DND-41 (cell line): Measurements from ENCODE around the gene UVSSA.
"Not testable (repeated sequence)": the region's sequence is repeated elsewhere in the genome, so short reads cannot be mapped to it uniquely, and the experiment has no call there.

ENCODE experiments used
- ATAC-seq: fragments of 200-7000 bp; cut with Tn5 transposase; 3 replicates; pipeline ENCODE4 v1.9.1; 2021; ENCODE audit warnings: low read depth; ENCODE audit not compliant: insufficient read depth
- DNase-seq: peaks from one replicate; pipeline ENCODE4 v3.0.0-alpha.2; 2020
- H2AFZ ChIP-seq: 2 replicates; pipeline ENCODE4 v1.6.0; 2012; ENCODE audit warnings: low read depth, low read length
- H3K27ac ChIP-seq: 2 replicates; pipeline ENCODE4 v1.5.1; 2012; ENCODE audit warnings: low read length, inconsistent platforms
- H3K27me3 ChIP-seq: fragments of 200-600 bp; sonication (generic); 2 replicates; pipeline ENCODE4 v1.6.0; 2012; ENCODE audit warnings: low read length, mild to moderate bottlenecking, inconsistent platforms; ENCODE audit not compliant: insufficient read depth, poor library complexity
- H3K36me3 ChIP-seq: 2 replicates; pipeline ENCODE4 v1.5.1; 2012; ENCODE audit warnings: low read length, inconsistent platforms; ENCODE audit not compliant: insufficient read depth
- H3K4me1 ChIP-seq: 2 replicates; pipeline ENCODE4 v1.5.1; 2012; ENCODE audit warnings: mild to moderate bottlenecking, low read length; ENCODE audit not compliant: insufficient read depth
- H3K4me2 ChIP-seq: 2 replicates; pipeline ENCODE4 v1.6.0; 2012; ENCODE audit warnings: mild to moderate bottlenecking, moderate library complexity, low read length, inconsistent platforms; ENCODE audit not compliant: insufficient read depth
- H3K4me3 ChIP-seq, 2 experiments: fragments of 200-600 bp in 1 of 2; shearing (Covaris generic) in 1 of 2; 2 replicates each; pipeline ENCODE4 v1.5.1; 2012 to 2016; ENCODE audit warnings: inconsistent platforms in 2 of 2, low read length in 2 of 2, mild to moderate bottlenecking in 2 of 2, low read depth in 1 of 2, moderate library complexity in 1 of 2
- H3K79me2 ChIP-seq: 2 replicates; pipeline ENCODE4 v1.6.0; 2012; ENCODE audit warnings: low read length, inconsistent platforms; ENCODE audit not compliant: insufficient read depth
- H3K9ac ChIP-seq: 2 replicates; pipeline ENCODE4 v1.6.0; 2012; ENCODE audit warnings: low read depth, mild to moderate bottlenecking, inconsistent platforms, low read length, moderate library complexity
- H3K9me3 ChIP-seq: 2 replicates; pipeline ENCODE4 v1.5.1; 2012; ENCODE audit warnings: low read length, moderate library complexity, mild to moderate bottlenecking, inconsistent platforms; ENCODE audit not compliant: insufficient read depth, severe bottlenecking
- H4K20me1 ChIP-seq: 2 replicates; pipeline ENCODE4 v1.6.0; 2012; ENCODE audit warnings: low read length; ENCODE audit not compliant: insufficient read depth
- CTCF ChIP-seq: IDR thresholded peaks from 2 replicates; pipeline ENCODE4 v1.5.1; 2012; ENCODE audit warnings: borderline replicate concordance, low read length, moderate library complexity, mild to moderate bottlenecking; ENCODE audit not compliant: poor library complexity, severe bottlenecking; ENCODE audit errors: extremely low read depth
- EZH2 ChIP-seq: IDR thresholded peaks from 3 replicates; pipeline ENCODE4 v1.6.1; 2012; ENCODE audit warnings: borderline replicate concordance, low read depth, mild to moderate bottlenecking, moderate library complexity, low read length, inconsistent platforms; ENCODE audit not compliant: severe bottlenecking

The UVSSA gene

DNA sequence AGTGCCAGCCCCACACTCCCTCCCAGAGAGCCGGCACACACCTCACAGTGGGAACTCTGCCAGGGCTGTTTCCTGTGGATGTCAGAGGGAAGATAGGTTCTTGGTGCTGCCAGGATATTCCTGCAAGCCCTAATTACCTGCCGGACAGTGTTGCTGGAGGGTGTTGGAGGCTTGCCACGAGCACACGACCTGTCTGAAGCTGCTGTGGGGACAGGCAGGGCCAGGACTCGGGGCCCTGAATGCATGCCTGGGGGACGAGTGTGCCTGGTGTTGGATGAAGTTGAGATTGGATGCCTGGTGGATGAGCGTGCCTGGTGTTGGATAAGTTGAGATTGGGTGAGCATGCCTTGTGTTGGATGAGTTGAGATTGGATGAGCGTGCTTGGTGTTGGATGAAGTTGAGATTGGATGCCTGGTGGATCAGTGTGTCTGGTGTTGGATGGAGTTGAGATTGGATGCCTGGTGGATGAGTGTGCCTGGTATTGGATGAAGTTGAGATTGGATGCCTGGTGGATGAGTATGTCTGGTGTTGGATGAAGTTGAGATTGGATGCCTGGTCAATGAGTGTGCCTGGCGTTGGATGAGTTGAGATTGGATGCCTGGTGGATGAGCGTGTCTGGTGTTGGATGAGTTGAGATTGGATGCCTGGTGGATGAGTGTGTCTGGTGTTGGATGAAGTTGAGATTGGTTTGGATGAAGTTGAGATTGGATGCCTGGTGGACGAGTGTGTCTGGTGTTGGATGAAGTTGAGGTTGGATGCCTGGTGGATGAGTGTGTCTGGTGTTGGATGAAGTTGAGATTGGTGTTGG, 23.2 kb upstream of the UVSSA start:
- no peak for TF ChIP-seq CTCF
- no peak for TF ChIP-seq EZH2
- Histone ChIP-seq H3K79me2 (peaks cover 20% of the 10 kb centered on the region), H2AFZ (no peak overlapping the region), H4K20me1 (peaks cover 38% of the 10 kb centered on the region), H3K9me3 (no peaks in the 10 kb centered on the region), H3K4me3 (no peak overlapping the region), H3K4me1 (no peaks in the 10 kb centered on the region), H3K27ac (no peak overlapping the region), H3K9ac (no peak overlapping the region), H3K36me3 (peaks cover 84% of the 10 kb centered on the region), H3K4me2 (no peak overlapping the region), H3K27me3 (no peaks in the 10 kb centered on the region)
- ATAC-seq: no peak
- DNase-seq: no peak

DNA sequence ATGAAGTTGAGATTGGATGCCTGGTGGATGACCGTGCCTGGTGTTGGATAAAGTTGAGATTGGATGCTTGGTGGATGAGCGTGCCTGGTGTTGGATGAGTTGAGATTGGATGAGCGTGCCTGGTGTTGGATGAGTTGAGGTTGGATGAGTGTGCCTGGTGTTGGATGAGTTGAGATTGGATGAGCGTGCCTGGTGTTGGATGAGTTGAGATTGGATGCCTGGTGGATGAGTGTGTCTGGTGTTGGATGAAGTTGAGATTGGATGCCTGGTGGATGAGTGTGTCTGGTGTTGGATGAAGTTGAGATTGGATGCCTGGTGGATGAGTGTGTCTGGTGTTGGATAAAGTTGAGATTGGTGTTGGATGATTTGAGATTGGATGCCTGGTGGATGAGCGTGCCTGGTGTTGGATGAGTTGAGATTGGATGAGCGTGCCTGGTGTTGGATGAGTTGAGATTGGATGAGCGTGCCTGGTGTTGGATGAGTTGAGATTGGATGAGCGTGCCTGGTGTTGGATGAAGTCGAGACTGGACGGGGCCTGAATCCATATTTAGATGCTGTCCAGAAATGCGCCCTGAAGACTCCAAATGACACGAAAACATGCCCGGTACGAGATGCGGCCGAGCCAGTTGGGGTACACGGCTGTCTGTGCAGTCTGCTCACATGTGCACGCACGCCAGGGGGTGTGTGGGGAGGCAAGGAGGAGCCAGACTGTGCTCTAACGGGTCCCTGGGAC, 22.4 kb upstream of the UVSSA start:
- H3K79me2 ChIP-seq: peaks cover 24% of the 10 kb centered on the region
- H4K20me1 ChIP-seq: peaks cover 44% of the 10 kb centered on the region
- H3K4me2 ChIP-seq, H3K4me3 ChIP-seq, H3K4me1 ChIP-seq, H2AFZ ChIP-seq, DNase-seq, H3K9me3 ChIP-seq, H3K27ac ChIP-seq, H3K9ac ChIP-seq, ATAC-seq, H3K27me3 ChIP-seq: not testable (repeated sequence)
- peaks cover 85% of the 10 kb centered on the region for H3K36me3 ChIP-seq

GRCh38 chr4:1325176-1325480, 21.9 kb upstream of the UVSSA start:
- H3K4me3 ChIP-seq: no peak overlapping the region
- H3K27me3 ChIP-seq: no peaks in the 10 kb centered on the region
- H4K20me1 ChIP-seq: peaks cover 47% of the 10 kb centered on the region
- no peak overlapping the region for H3K27ac ChIP-seq
- H3K9ac ChIP-seq: no peak overlapping the region
- no peak overlapping the region for H3K4me2 ChIP-seq
- ATAC-seq (no peak), DNase-seq (no peak)
- no peaks in the 10 kb centered on the region for H3K9me3 ChIP-seq
- no peak for TF ChIP-seq CTCF
- no peak for TF ChIP-seq EZH2
- H2AFZ ChIP-seq: no peak overlapping the region
- peaks cover 87% of the 10 kb centered on the region for H3K36me3 ChIP-seq
- peaks cover 26% of the 10 kb centered on the region for H3K79me2 ChIP-seq
- H3K4me1 ChIP-seq: no peaks in the 10 kb centered on the region
